Stimulated activated CD8-positive, alpha-beta memory T cell treated with anti-CD3 and anti-CD28 coated beads, Interleukin-4, amount 100 ng/mL, for 1 hour (primary cell): ENCODE results near the gene COMMD7.
"Not testable (repeated sequence)": the region's sequence is repeated elsewhere in the genome, so short reads cannot be mapped to it uniquely, and the experiment has no call there.

Source experiments
- DNase-seq, 2 donors: peaks; one replicate each; pipeline ENCODE4 v3.0.0-alpha.2; 2020; ENCODE audit warnings: low read depth in 2 of 2, low spot score in 1 of 2

Gene COMMD7

DNA sequence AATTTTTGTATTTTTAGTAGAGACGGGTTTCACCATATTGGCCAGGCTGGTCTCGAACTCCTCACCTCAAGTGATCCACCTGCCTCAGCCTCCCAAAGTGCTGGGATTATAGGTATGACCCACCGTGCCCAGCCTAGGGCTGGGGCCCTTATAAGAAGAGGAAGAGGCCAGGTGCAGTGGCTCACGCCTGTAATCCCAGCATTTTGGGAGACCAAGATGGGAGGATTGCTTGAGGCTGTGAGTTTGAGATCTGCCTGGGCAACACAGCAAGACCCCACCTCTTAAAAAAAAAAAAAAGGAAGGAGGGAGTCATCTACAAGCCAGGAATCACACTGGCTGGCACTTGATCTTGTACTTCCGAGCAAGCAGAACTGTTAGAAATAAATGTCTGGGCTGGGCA lies 13.9 kb downstream of the COMMD7 start:
- not testable (repeated sequence) for DNase-seq

DNA sequence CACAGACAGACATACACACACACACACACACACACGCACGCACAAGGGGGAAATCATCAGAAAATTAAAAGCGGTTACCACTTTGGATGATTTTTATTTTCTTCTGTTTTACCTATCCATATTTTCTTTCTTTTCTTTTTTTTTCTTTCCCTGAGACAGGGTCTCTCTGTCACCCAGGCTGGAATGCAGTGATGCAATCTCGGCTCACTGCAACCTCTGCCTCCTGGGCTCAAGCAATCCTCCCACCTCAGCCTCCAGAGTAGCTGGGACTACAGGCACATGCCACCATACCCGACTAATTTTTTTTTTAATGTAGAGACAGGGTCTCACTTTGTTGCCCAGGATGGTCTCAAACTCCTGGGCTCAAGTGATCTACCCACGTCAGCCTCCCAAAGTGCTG lies 14.8 kb downstream of the COMMD7 start:
- not testable (repeated sequence) for DNase-seq

DNA sequence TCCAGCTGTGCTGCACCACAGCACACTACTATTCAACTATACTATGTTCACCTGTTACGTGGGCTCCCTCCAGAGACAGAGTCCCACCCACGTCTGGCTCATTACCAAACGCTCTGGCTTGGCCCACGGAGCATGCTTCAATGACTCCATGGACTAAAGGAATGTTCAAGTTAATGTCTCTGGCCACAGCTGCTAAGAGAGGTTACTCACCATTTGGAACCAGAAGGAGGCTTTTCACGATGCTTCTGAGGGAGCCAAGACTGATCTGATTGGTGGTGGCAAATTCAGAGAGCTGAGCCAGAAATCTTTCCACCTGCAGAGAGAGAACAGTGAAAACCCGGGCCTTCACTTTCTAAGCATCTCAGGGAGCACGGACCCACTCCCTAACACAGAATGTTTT lies 15.6 kb downstream of the COMMD7 start:
- DNase-seq = no peak

DNA sequence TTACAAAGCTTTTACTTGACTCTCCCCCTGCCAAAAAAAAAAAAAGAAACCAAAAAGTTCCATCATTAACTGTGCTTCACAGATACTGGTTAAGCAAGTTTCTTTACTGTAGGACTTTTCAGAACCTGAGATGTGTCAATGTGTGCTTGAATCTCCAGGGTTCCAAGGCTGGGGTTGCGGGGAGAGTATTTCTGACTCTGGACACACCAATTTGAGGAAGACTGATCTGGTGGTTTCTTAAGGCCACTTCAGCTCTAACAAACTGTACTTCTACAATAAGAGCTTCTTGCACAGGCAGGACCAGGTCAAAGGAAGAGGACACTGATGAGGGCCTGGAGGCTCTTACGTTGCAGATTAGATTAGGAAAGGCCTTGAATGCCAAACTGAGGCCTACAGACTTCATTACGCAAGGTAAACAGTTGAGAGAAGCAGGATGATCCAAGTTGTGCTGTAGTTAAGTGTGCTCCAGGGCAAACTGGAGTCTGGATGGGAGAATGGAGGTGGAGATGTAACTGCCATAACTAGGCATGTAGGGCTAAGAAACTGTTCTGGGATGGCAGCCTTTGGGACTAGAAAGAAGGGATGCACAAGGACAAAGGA lies 24.4 kb downstream of the COMMD7 start:
- no peak for DNase-seq

DNA sequence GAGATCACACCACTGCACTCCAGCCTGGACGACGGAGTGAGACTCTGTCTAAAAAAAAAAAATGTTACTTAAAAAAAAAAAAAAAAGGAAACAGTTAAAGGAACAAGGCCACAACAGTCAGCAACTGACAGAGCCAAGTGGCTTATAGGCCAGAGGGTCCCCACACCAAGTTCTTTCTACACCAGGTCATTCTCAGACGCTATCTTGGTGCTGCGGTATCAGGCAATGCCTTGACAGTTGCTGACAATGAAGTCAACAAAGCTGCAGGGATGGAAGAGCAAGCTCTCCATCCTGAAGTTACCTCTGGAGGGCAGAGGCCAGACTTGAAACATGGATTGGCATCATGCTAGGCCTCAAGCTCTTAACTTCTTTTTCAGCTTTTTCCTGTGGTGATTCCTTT lies 31.9 kb downstream of the COMMD7 start:
- no peak for DNase-seq

DNA sequence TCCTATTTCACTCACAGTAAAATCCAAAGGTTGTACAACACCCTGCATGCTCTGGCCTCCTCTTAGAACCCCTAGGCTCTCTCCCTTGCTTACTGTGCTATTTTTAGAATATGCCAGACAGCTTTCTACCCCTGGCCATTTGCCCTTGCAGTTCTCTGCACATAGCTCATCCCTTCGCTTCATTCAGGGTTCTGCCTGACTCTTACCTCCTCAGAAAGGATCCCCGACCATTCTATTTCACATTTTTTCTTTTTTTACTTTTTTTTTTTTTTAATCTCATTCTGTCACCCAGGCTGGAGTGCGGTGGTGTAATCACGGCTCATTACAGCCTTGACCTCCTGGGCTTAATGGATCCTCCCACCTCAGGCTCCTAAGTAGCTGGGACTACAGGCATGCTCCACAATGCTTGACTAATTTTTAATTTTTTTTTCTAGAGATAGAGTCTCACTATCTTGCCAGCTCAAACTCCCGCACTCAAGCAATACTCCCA lies 33.6 kb downstream of the COMMD7 start:
- DNase-seq = no peak

DNA sequence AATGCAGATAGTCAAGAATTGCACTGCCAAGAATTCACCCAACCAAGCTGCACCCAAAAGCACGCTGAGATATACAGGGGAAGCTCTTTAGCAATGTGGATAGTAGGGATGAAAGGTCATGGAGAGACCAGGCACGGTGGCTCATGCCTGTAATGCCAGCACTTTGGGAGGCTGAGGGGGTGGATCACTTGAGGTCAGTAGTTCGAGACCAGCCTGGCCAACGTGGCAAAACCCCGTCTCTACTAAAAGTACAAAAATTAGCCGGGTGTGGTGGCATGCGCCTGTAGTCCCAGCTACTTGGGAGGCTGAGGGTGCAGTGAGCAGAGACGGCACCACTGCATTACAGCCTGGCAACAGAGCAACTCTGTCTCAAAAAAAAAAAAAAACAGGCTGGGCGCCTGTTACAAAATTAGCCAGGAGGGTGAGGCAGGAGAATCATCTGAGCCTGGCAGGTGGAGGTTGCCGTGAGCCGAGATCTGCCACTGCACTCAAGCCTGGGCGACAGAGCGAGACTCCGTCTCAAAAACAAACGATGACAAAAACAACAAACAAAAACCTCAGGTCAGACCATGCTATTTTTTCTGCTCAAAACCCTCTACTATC lies 34.1 kb downstream of the COMMD7 start:
- not testable (repeated sequence) for DNase-seq

DNA sequence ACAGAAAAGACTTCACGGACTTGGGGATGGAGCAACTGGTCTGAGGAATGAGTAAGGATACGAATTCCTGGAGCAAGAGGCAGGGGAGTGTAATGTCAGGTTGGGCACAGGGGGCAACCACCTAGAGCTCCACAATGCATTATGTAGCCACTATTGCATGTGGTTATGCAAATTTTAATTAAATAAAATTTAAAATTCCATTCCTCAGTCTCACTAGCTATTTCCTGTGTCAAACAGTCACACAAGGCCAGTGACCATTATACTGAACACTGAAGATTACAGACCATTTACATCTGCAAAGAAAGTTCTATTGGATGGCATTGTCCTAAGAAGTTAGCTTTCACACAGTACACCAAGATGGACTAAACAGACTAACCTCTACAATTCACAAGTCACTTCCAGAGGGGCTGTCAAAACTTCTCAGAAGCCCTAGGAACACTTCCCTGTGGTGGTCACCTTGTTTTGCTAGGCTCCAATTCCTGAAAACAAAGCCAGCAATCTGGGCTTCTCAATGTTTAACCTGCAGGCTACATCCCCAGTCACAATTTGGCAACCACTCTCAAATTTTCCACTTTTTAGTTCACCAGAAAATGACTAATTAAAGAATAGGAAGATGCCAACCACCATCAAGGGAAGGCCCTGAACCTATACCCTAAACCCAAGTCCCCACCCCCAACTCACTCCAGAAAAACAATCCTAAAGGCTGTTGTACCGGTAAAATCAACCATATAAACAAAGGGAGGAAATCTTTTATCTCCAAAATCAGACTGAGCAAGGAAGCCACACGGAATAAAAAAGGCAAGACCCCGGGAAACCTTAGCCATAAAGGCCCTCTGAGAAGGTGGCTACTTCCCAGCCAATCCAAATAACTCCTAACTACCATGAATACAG lies 35.3 kb downstream of the COMMD7 start:
- DNase-seq = no peak

DNA sequence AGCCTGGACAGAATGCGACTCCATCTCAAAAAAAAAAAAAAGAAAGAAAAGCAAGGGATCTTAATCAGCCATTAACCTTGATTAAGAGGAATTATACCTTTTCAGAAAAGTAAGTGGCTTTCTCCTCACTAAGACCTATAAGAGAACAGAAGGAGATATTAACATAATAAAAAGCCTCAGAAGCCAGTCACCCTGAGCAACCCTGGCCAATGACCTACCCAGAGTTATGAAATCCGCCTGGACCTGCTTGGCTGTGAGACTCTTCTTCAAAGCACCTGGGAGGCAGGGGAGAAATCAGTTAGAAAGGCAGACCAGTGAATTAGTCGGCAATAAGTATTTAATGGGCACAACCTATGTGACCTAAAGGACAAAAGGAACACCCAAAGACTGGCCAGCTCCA lies 36.8 kb downstream of the COMMD7 start:
- DNase-seq = no peak

DNA sequence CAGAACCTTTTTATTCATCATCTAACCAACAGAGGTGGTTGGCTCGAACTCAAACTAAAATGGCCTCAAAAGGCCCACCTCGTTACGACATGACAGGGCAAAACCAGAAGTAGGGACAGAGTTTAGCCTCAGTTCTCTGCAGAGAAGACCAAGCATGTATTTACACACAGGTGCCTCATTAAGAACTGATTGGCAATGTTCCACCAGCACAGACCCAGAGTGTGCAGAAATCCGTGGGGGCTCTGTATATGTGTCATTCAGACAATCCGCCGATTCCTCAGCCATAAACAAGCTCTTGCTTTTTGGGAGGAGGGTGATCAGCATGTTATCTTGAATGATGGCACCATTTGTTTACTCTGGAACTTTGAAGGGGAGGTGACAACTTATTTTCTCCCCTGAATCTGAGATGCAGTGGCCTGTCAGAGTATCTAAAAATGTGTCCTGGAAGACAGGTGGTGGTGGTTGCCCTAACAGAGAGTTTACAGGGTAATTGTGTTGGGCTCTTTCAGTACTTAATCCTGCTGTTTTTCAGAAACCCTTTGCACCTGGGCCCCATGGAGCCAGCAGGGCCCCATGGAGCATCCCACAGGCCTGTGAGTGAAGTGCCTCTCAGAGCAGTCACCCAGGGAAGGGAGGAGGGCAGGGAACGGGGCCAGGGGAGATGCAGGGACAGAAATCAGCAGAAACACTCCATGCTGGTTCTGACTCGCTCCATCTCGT lies 40.4 kb downstream of the COMMD7 start:
- DNase-seq = no peak

DNA sequence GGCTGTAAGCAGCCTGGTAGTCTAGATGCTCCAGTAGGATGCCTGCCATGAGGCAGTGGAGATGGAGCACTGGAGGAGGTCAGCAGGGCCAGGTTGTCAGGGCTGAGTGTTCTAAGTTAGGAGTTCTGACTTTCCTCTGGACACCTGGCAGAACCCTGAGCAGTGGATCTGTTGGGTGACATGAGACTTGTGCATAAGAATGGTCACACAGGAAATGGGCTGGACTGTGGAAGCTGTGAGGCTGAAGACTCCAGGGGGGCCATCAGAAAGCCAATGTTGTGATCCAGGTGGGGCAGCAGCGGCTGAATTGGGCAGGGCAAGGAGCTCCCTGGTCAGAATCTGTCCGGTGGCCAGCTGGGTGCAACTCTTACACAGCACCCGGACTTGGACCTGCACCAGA lies 45.7 kb downstream of the COMMD7 start:
- no peak for DNase-seq

DNA sequence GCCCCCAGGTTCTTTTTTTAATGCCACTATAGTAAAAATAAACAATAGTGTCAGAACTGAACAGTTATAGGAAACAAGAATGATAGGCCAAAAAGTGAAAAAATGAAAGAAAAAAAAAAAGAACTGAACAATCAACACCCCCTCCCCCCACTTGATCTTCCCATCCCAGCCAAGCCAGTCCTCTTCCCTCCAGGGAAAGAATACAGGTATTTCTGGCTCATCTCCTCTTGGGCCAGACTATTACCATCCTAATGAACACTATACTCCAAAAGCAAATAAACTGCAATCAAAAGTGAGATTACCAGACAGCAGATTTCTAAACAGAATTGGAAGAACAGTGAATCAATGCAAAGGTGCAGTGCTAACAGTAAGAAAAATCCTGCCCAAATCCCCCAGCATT lies 48.2 kb downstream of the COMMD7 start:
- no peak for DNase-seq

DNA sequence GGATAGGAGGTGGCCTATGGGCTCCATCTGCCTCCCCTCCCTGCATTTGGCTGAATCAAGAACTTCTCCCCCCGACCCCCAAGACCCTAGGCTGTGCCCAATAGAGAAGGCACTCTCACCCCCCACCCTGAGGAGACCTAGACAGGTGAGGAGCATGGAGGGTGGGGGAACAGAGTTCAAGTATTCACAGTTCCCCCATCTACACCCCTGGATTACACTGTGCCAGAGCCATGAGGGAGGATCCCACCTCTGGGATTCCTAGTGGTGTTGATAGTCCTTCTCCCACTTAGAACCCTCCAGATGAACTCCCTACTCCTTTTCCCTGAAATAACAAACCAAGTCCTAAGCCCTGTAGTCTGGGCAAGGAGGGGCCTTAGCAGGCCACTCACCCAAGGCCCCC lies 54.3 kb downstream of the COMMD7 start:
- DNase-seq = not testable (repeated sequence)

DNA sequence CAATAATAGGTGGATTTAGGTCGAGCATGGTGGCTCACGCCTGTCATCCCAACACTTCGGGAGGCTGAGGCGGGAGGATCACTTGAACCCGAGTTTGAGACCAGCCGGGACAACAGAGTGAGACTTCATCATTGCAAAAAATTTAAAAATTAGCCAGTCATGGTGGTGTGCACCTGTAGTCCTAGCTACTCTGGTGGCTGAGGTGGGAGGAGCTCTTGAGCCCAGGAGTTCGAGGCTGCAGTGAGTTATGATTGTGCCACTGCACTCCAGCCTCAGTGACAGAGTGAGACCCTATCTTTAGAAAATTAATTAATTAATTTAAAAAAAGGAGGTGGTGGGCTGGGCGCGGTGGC lies 56.1 kb downstream of the COMMD7 start:
- DNase-seq = no peak

DNA sequence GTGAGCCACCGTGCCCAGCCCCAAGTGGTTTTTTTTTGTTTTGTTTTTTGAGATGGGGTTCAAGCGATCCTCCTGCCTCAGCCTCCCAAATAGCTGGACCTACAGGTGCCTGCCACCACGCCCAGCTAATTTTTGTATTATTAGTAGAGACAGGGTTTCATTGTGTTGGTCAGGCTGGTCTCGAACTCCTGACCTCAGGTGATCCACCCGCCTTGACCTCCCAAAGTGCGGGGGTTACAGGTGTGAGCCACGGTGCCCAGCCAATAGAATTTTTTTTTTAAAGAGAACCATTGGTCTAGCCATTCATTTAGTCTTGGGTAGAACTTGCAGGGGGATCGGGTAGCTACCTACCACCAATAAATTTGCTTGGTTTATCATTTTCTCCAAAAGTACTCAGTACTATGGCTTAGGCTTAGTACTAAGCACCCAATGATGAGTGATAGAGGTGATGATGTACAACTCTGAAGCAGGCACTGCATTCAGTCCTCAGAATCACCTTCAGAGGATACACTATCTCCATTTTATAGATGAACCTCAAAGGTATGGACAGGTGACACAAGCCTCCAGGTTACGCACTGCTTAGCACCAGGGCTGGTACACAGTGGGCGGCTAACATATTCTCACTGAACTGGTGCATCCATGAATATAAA lies 56.6 kb downstream of the COMMD7 start:
- DNase-seq = no peak

DNA sequence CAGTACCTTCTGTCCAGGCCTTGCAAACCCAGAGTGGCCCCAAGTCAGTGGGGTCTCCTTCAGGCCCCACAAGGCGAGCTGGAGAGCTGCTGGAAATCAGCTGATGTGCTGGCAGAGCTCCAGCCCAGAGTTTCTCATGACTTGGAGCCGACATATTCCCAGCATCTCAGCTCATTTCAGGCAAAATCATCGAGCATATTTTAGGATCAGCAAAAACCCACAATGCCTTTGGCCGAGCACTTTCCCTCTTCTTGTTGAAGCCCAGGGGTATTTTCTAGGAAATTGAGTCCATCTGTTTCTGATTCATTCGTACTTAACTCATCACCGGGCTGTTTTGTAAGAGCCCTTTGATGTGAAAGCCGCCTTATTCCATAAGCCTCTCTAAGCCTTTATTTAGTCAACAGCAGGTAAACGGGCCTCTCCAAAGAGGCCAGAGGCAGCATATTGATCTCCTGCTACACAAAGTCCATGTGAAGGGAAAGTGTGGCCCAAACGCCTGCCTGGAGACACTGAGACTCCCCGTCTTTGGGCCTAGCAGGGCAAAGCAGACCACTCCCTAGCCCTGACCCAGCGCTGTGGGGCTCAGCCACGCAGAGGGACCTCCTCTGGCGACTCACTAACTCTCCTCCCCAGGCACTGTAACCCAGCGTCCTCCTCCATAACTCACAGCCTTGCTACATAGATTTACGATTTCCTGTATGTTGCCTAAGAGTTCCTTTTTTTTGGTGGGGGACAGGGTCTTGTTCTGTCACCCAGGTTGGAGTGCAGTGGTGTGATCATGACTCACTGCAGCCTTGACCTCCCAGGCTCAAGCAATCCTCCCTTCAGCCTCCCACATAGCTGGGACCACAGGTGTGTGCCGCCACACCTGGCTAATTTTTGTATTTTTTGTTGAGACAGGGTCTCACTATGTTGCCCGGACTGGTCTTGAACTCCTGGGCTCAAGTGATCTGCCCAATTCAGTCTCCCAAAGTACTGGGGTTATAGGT lies 57.4 kb downstream of the COMMD7 start:
- no peak for DNase-seq

DNA sequence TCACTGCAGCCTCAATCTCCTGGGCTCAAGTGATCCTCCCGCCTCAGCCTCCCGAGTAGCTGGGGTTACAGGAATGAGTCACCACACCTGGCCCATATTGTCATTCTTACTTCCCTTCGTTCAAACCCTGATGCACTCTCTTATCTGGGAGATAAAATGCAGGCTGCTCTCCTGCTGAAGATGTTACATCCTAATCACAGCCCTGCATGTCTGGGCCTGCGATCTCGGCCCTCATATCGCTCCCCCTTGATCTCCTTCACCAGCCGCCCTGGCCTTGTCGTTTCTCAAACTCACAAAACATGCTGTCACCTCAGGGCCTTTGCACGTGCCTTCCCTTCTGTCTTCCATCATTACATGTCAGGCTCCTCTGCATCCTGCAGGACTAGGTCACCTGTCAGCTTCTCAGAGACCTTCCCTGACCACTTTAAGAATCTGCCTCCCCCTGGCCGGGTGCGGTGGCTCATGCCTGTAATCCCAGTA lies 60.7 kb downstream of the COMMD7 start:
- no peak for DNase-seq

DNA sequence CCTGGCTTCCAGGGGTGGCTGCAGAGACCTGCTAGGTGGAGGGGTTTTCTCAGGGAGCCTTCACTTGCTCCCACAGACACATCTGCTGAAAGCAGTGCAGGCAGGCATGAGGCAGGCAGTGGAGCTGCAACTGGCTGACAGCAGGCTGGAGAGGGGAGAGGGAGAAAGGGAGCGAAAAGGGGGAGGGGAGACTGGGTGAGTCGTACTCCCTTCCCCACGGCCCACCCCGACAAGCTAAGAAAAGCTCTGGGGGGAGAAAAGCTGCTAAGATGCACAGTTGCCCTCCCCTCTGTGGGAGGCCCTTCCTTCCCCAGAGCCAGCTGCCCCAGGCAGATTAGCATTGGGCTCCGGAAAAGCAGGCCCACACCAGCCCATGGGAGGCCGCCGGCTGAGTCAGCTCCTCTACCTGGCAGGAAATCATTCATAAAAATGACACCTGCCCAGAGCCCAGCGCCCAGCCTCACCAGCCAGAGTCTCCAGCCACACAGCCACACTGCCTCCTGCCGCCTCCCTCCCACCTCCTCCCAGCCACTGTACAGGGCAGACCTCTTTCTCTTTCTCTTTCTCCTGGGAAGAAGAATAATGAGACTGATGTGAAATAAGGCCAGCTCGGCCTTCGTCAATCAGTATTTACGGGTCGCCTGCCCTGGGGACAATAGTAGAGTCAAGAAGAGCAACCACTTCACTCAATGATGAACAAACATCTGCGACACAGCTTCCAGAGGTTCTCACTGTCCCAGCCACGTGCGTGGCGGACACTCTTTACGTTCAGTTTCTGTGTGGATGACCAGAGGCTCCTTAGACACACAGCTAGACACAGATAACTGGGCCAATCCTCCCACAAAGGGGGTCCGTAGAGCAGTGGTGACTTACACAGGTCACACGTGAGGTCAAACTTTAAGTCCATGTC lies 61.8 kb downstream of the COMMD7 start:
- no peak for DNase-seq
